Astrocyte of the spinal cord (primary cell): Measurements from ENCODE around the gene IGFN1.
"Not testable (repeated sequence)": the region's sequence is repeated elsewhere in the genome, so short reads cannot be mapped to it uniquely, and the experiment has no call there.

Experiments used
- DNase-seq: peaks from one replicate; pipeline ENCODE4 v3.0.0; 2011; ENCODE audit warnings: low read depth, low spot score
- H3K4me3 ChIP-seq: 2 replicates; pipeline ENCODE4 v1.5.1; 2011; ENCODE audit warnings: low read depth, mild to moderate bottlenecking, low read length, moderate library complexity
- CTCF ChIP-seq: IDR thresholded peaks from 2 replicates; pipeline ENCODE4 v1.5.1; 2012; ENCODE audit warnings: low read depth, mild to moderate bottlenecking, low read length, inconsistent platforms
- in situ Hi-C: cut with HindIII; loops from 2 replicates; pipeline ENCODE4 v1.10.0; 2017; ENCODE audit warnings: low sequenced_read_pairs

IGFN1 gene

GRCh38 chr1:201255479-201256362 is 65.1 kb downstream of the IGFN1 start:
- no peak for DNase-seq
- H3K4me3 ChIP-seq: no peak overlapping the region
- TF ChIP-seq CTCF: no peak
- in situ Hi-C loops: no loop called here

- in situ Hi-C loops, H3K4me3 ChIP-seq, DNase-seq: not testable (repeated sequence)
Observed at GRCh38 chr1:201258132-201258531, 67.5 kb downstream of the IGFN1 start.

GRCh38 chr1:201258763-201259230 is 68.2 kb downstream of the IGFN1 start:
- in situ Hi-C loops: no loop called here
- no peak for TF ChIP-seq CTCF
- no peak for DNase-seq
- no peak overlapping the region for H3K4me3 ChIP-seq

GRCh38 chr1:201259476-201260235 is 69.0 kb downstream of the IGFN1 start:
- H3K4me3 ChIP-seq: no peak overlapping the region
- peak; percentile 33 for DNase-seq
- no peak for TF ChIP-seq CTCF
- in situ Hi-C loops: no loop called here

- in situ Hi-C loops: no loop called here
- DNase-seq: no peak
- no peak for TF ChIP-seq CTCF
- no peak overlapping the region for H3K4me3 ChIP-seq
Observed at GRCh38 chr1:201260236-201260590, 69.6 kb downstream of the IGFN1 start.

GRCh38 chr1:201260648-201261311 is 70.2 kb downstream of the IGFN1 start:
- no peak overlapping the region for H3K4me3 ChIP-seq
- no peak for DNase-seq
- TF ChIP-seq CTCF: no peak
- in situ Hi-C loops: no loop called here
